ENCODE results near the gene HMGB3.
"Not testable (repeated sequence)": the region's sequence is repeated elsewhere in the genome, so short reads cannot be mapped to it uniquely, and the experiment has no call there.

Gene HMGB3

DNA sequence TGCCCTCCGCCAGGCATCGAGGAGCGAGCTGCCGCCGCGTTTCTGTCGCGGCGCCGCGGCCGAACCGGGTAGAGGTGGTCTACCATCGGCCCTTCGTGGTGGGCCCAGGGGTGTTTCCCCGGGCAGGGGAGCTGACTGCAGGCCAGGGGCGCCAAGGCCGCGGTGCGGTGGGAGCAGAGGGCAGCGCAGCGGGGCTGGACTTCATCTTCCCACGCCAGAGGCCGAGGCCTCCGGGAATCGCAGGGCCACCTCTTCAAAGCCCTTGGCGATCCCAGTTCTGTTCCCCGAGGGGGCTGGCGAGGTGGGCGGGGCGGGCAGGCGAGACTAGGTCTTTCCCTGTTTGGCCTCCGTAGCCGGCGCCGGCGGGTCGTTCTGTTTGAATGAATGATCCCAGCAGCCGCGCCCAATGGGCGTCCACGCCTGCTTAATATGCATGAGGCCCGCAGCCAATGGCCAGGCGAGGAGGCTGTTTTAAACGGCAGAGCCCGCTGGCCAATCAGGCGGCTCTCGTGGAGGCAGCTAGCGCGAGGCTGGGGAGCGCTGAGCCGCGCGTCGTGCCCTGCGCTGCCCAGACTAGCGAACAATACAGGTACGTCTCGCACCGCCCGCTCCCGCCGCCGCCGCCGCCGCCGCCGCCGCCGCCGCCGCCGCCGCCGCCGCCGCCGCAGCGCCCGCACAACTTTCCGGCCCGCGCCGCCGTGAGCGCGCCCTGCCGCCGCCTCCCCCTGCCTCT, at the start of gene HMGB3:
Gene HMGB3 (plus strand): TSS at position 548 of the 733 bp plus-strand sequence. CDS start 2,265 bp downstream, outside the sequence.
- peak; percentile 81 for DNase-seq

GRCh38 chrX:150933945-150934350, 49.2 kb upstream of the HMGB3 start:
- no peak for DNase-seq

DNA sequence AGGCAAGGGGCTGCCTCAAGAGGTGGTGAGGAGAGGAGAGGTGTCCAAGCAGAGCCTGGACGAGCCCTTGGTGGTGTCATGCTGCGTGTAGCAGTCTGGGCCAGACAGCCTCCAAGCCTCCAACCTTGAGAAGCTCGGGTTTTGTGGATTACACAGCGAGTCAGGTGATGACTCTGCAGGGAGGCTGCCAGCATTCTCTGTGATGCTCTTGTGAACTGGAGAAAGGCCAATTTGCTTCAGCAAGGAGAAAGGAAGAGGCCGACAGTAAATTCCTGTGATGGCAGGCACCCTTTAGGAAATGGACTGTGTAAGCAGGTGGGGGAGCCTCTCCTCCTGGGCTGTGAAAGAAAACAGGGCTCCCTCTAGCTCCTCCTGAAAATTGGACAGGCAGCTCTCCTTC, 48.7 kb upstream of the HMGB3 start:
- peak; percentile 48 for DNase-seq

- DNase-seq, result peak; percentile 33
Observed at GRCh38 chrX:150935467-150935866, 47.7 kb upstream of the HMGB3 start.

- no peak for DNase-seq
Observed at GRCh38 chrX:150936556-150936955, 46.6 kb upstream of the HMGB3 start.

- DNase-seq, result no peak
Observed at GRCh38 chrX:150940844-150941495, 42.2 kb upstream of the HMGB3 start.

- DNase-seq, result no peak
Observed at GRCh38 chrX:150941580-150941979, 41.6 kb upstream of the HMGB3 start.

DNA sequence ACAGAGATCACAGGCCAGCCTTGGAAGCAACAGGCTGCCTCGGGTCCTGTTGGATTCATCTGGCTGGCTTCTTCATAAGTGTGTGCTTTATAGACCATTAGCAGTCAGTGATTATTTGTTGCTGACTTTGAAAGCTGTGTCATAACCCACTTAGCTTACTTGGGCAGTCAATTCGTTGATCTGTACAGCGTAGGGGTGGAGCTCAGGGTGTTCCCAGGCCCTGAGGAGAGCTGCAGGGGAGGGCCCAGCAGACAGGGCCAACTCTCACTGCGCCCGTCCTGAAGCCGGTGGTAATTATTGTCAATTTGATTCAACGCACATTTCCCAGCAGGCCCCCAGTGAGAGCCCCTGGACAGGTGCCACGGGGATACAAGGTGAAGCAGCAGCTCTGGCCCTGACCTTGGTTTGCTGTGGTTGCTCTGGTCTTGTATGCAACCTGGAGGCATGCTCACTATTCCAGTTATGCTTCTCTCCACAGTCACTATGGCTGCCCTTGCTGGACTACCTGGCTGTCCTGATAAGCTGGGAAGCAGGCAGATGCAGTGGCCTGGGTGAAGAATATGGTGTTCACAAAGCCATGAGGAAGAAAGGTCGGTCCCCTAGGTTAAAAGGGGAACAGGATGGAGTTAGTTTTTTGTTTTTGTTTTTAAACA, 40.1 kb upstream of the HMGB3 start:
- DNase-seq, result no peak

GRCh38 chrX:150944233-150944632, 38.9 kb upstream of the HMGB3 start:
- no peak for DNase-seq

GRCh38 chrX:150954951-150955350, 28.2 kb upstream of the HMGB3 start:
- DNase-seq, result no peak

GRCh38 chrX:150955590-150955989, 27.5 kb upstream of the HMGB3 start:
- no peak for DNase-seq

- no peak for DNase-seq
Observed at GRCh38 chrX:150958177-150958576, 25.0 kb upstream of the HMGB3 start.

DNA sequence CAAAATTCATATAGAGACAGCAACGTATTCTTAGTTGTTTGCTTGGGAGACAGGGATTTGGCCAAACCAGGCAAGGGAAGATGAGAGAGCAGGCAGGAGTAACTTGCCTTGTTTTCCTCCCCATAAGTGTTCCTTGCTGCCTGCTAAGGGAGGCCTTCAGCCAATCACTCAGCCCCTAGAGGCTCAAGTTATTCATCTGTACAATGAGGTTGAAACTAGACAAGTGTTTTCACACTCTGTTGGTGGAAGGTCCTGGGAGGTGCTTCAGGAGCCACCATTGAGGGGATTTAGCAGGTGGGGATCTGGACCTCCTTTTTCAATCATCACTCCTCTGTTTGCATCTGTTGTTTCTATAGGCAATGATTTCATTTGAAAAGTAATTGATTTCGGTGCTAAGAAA, 23.6 kb upstream of the HMGB3 start:
- DNase-seq, result no peak

DNA sequence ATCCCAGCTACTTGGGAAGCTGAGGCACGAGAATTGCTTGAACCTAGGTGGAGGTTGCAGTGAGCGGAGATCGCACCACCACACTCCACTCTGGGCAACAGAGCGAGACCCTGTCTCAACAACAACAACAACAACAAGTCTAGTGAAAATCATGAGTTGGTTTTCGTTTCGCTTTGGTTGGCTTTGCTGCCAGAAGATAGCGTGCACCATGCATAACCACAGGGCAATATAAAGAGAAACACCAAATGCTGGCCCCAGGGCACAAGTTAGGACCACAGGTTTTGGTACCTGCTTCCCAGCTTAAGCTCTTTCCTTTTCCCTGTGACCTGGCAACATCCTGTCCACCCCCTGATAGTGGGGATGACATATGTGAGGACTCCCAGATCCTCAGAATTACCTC, 21.5 kb upstream of the HMGB3 start:
- DNase-seq, result no peak

- not testable (repeated sequence) for DNase-seq
Observed at GRCh38 chrX:150964416-150964815, 18.7 kb upstream of the HMGB3 start.

- DNase-seq, result no peak
Observed at GRCh38 chrX:150966235-150966634, 16.9 kb upstream of the HMGB3 start.

DNA sequence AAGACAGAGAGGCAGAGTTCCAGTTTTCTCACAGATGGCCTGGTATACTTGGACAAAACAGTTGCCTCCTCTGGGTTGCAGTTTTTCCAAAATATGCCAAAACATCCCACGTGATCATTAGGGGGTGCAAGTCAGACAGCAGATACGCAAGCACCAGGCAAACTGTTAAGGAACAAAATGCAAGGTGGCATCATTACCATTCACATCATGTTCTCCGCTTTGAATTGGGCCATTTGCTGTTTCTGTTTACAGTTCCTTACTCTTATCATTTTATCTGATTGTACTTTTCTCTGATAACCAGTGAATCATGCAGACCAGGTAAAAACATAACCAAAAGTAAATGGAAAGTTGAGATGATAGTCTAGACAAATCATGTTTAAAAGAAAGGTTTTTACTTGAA, 16.4 kb upstream of the HMGB3 start:
- no peak for DNase-seq

- DNase-seq, result no peak
Observed at GRCh38 chrX:150967786-150968185, 15.3 kb upstream of the HMGB3 start.

DNA sequence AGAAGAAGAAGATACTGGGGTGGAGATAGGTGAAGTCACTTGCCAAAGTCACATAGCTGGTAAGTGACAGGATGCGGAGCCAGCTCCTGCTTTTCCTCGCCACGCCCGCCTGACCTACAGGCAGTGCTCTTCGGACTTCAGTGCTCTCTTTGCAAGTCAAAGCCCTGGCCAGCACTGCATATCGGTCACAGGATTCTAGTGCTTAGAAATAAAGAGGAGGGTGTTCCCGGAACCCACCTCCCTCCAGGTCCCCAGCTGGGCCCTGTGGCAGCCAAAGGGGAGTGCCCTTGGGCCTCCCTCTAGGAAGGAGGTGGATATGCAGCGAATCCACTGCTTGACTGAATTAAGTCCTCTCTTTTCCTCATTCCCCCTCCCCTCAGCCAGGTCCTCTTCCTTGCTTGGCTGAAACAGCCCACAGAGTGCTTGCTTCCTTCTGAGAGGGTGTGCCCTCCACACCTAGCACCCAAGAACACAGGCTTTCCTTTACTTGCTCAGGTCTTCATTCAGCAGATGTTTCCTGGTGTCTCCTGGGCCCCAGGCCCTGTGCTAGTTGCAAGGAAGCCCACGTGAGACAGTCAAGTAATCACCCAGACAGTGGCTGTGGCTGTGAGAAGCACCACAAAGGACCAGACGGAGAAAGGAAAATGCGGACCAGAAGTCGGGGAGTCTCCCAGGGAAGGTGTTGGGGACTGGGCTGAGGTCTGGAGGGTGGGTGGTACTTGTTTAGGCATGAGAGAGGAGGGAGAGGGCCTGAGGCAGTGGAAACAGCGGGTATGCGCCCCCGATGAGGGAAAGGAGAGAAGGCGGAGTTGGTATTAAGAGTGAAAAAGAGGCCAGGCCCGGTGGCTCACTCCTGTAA, 14.0 kb upstream of the HMGB3 start:
- no peak for DNase-seq

GRCh38 chrX:150972450-150972849, 10.7 kb upstream of the HMGB3 start:
- DNase-seq, result no peak

GRCh38 chrX:150975655-150976390, 7.3 kb upstream of the HMGB3 start:
- no peak for DNase-seq

GRCh38 chrX:150977411-150978162, 5.5 kb upstream of the HMGB3 start:
- DNase-seq, result no peak

Measured in kidney glomerular epithelial cell (primary cell).